ENCODE measurements around the gene SIAH3. TPM values are rescaled to one million over a fixed set of nuclear protein-coding genes. Genes with fewer than 3 reads are reported as not detected.

The SIAH3 gene
- total and polyA plus RNA-seq, 2 experiments from 2014 or later, result 0.13 to 0.17 TPM

- peak; percentile 49 for ATAC-seq
- no peak overlapping the region for H3K27ac Mint-ChIP-seq
Observed at GRCh38 chr13:45816427-45816826, 35.1 kb downstream of the SIAH3 start.

More at GRCh38 chr13:45816427-45816826, 35.1 kb downstream of the SIAH3 start:
- no peak overlapping the region for H2AFZ ChIP-seq
- no peak overlapping the region for H3K4me3 Mint-ChIP-seq
- H3K79me2 ChIP-seq (replicated peaks; ENCODE audit: insufficient read depth), result no peaks in the 10 kb centered on the region
- H3K27me3 ChIP-seq (ENCODE audit: insufficient read depth), result no peaks in the 10 kb centered on the region
- DNase-seq (ENCODE audit: low spot score), result no peak
- TF ChIP-seq ETS1 (IDR thresholded peaks at IDR 0.05) (no peak), POLR2AphosphoS5 (IDR thresholded peaks at IDR 0.05; ENCODE audit: low read depth) (no peak), EZH2phosphoT487 (IDR thresholded peaks at IDR 0.05; ENCODE audit: unreplicated experiment) (no peak), CREB1 (CRISPR knock-in tag; IDR thresholded peaks at IDR 0.05; ENCODE audit: low read depth) (no peak), ZNF331 (CRISPR knock-in tag; IDR thresholded peaks at IDR 0.05; ENCODE audit: low read depth) (no peak), NANOG (IDR thresholded peaks at IDR 0.05; ENCODE audit: borderline replicate concordance) (no peak), ZNF462 (CRISPR knock-in tag; IDR thresholded peaks at IDR 0.05) (no peak), JUNB (IDR thresholded peaks at IDR 0.05; ENCODE audit: unreplicated experiment) (no peak), EZH2 (IDR thresholded peaks at IDR 0.05; ENCODE audit: low read depth, unreplicated experiment) (no peak), STAT1 (IDR thresholded peaks at IDR 0.05; ENCODE audit: unreplicated experiment) (no peak)
- H3K36me3 ChIP-seq (ENCODE audit: insufficient read depth), result no peaks in the 10 kb centered on the region
- no peak overlapping the region; the same call in 1 of the 2 replicates for H3K4me2 ChIP-seq
- no peaks in the 10 kb centered on the region for H3F3A ChIP-seq (replicated peaks; ENCODE audit: low read depth)
- H3K27me3 Mint-ChIP-seq (ENCODE audit: insufficient read depth, low read depth, poor library complexity), result peaks cover 2% of the 10 kb centered on the region
- peaks cover 4% of the 10 kb centered on the region; the same call in 2 of the 3 replicates for H3K9me3 Mint-ChIP-seq
- H3K9me2 ChIP-seq (ENCODE audit: insufficient read depth), result no peaks in the 10 kb centered on the region
- H3K4me1 ChIP-seq (ENCODE audit: insufficient read depth), result peaks cover 7% of the 10 kb centered on the region; the same call in 1 of the 2 replicates
- peaks cover 10% of the 10 kb centered on the region; the same call in 2 of the 3 replicates for H3K4me1 Mint-ChIP-seq
- no peak overlapping the region for H3K4me3 ChIP-seq
- H3K36me3 Mint-ChIP-seq (ENCODE audit: low read depth), result no peaks in the 10 kb centered on the region
- H3K27ac ChIP-seq (ENCODE audit: low read depth), result no peak overlapping the region
- no peaks in the 10 kb centered on the region for H4K20me1 ChIP-seq (replicated peaks; ENCODE audit: insufficient read depth)

All from GM23338 (cell line).